Ovary (tissue), 10 donors: ENCODE results near the gene YEATS2. TPM values are rescaled to one million over a fixed set of nuclear protein-coding genes. Genes with fewer than 3 reads are reported as not detected.

Experiments used
- DNase-seq, 5 donors: peaks; one replicate each; pipeline ENCODE4 v3.0.0-alpha.2; 2019 to 2020
- H3K27ac ChIP-seq, 2 donors: fragments of 200-600 bp; one replicate each; pipeline versions ENCODE4 v1.5.1 to v1.8.0; 2019 to 2022
- H3K27me3 ChIP-seq: fragments of 200-600 bp; one replicate; pipeline ENCODE4 v1.8.0; 2022
- H3K36me3 ChIP-seq: fragments of 200-600 bp; sonication (generic); one replicate; pipeline ENCODE4 v1.5.1; 2019
- H3K4me1 ChIP-seq: one replicate; pipeline ENCODE4 v1.8.1; 2013; ENCODE audit warnings: mild to moderate bottlenecking, moderate library complexity; ENCODE audit not compliant: insufficient read depth
- H3K4me3 ChIP-seq: fragments of 200-600 bp; sonication (generic); one replicate; pipeline ENCODE4 v1.5.1; 2017
- H3K9me3 ChIP-seq, 2 donors: fragments of 200-600 bp in 1 of 2; sonication (generic) in 1 of 2; one replicate each; pipeline versions ENCODE4 v1.5.1 to v1.8.1; 2013 to 2019; ENCODE audit warnings: mild to moderate bottlenecking in 1 of 2, moderate library complexity in 1 of 2
- CTCF ChIP-seq, 3 donors: fragments of 450-650 bp in 2 of 3; fragments of 200-600 bp in 1 of 3; IDR thresholded peaks; one replicate each; pipeline versions ENCODE4 v1.5.1 to v1.8.0; 2016 to 2022; ENCODE audit warnings: antibody characterized with exemption in 3 of 3, mild to moderate bottlenecking in 1 of 3
- EP300 ChIP-seq: sonication (generic); formaldehyde crosslinking; IDR thresholded peaks from one replicate; pipeline ENCODE4 v1.6.1; 2017; ENCODE audit warnings: antibody characterized with exemption
- POLR2A ChIP-seq: fragments of 450-650 bp; IDR thresholded peaks from one replicate; pipeline ENCODE4 v1.6.1; 2017; ENCODE audit warnings: antibody characterized with exemption, mild to moderate bottlenecking, moderate library complexity
- WGBS, 3 donors: extraction: QIAGEN DNeasy Blood & Tissue Kit in 1 of 3; methylation state at CpG; one replicate each; pipeline versions ENCODE4 v1.1.5 to v1.1.7; 2013 to 2017; 5-methylcytosine and 5-hydroxymethylcytosine counted together
- intact Hi-C, 4 donors: fragments of 100-400 bp; cut with DNase I; formaldehyde crosslinking; loops; one replicate each; pipeline versions ENCODE4 v1.11.0 to v1.15.1; 2022 to 2023
- long read RNA-seq, 3 donors: library from polyadenylated mRNA in 2 of 3; unstranded in 2 of 3; transcript quantifications; one replicate each; pipeline ENCODE4 v2.0.0 and lab custom pipeline, GENCODE V29; 2021 to 2026
- polyA plus RNA-seq, 2 donors: library from polyadenylated mRNA; stranded (reverse); fragments of 200-250 nt in 1 of 2; fragments of 350-450 nt in 1 of 2; fragmentation: Illumina TruSeq in 1 of 2; extraction: RNeasy Lipid Tissue Mini Kit (QIAGEN cat#74804) in 1 of 2; gene quantifications; one replicate each; pipeline ENCODE4 v1.2.3, GENCODE V29; 2013 to 2014
- total RNA-seq, 7 donors: library from RNA; depleted of rRNA in 2 of 7; stranded (reverse); fragments of >200 nt in 2 of 7; fragmentation: NEBNext Ultra II Directional in 3 of 7; extraction: Animal tissue kit (Norgen Biotek cat#: 25700) in 3 of 7; gene quantifications; one replicate each; pipeline versions ENCODE4 v1.1.0 to v1.2.4, GENCODE V29; 2016 to 2023
- donor health status: DM: no; HTN: no; CAD: no; lungs with moderate emphysema.
- donor health status: DM: no; HTN: no; CAD: no.
- donor health status: Bipolar disorder and iron deficiency.
- donor health status: DM: yes; HTN: yes; CAD: no.
- donor health status: DM: no; HTN: no; CAD: no.
- donor health status: DM: yes; HTN: yes; CAD: no.

The YEATS2 gene
- total RNA-seq, result 10 to 100 TPM; 17.8 to 35.5 (median 27.2) TPM
- polyA plus RNA-seq, result 10 to 100 TPM; 11.3 to 21.9 TPM
- long read RNA-seq, donor 1, full-length matches to known transcripts, result 2 of 24 reads
- long read RNA-seq, donor 1, partial matches to known transcripts, result 12 of 24 reads
- long read RNA-seq, donor 1, other reads (novel, unspliced or antisense), result 10 of 24 reads
- long read RNA-seq, donor 2, full-length matches to known transcripts, result 2 of 16 reads
- long read RNA-seq, donor 2, partial matches to known transcripts, result 14 of 16 reads
- long read RNA-seq, donor 2, other reads (novel, unspliced or antisense), result 0 of 16 reads
- long read RNA-seq, donor 3, full-length matches to known transcripts, result 3 of 26 reads
- long read RNA-seq, donor 3, partial matches to known transcripts, result 9 of 26 reads
- long read RNA-seq, donor 3, other reads (novel, unspliced or antisense), result 14 of 26 reads

- Histone ChIP-seq H3K4me3 (peak within 1 kb of the TSS; percentile 81), H3K27ac (peak within 1 kb of the TSS; percentile 94 to 97), H3K4me1 (peaks cover 9% of the 10 kb centered on the region), H3K9me3 (no peaks in the 10 kb centered on the region), H3K27me3 (no peaks in the 10 kb centered on the region), H3K36me3 (no peaks in the 10 kb centered on the region)
- peak; percentile 58 to 81 (median 71) for DNase-seq
- intact Hi-C loops, result no loop called here
- no peak for TF ChIP-seq EP300
- peak; percentile 56 for TF ChIP-seq POLR2A
- 0 to 1% (median 0%) methylated on average over 60 to 89 of the region's 89 CpGs for WGBS, 3 donors
Observed at GRCh38 chr3:183697610-183698317, at the start of gene YEATS2. Gene YEATS2 (plus strand): TSS chr3:183697797. CDS start chr3:183715163, 17,366 bp downstream.

GRCh38 chr3:183650554-183650953, 47.0 kb upstream of the YEATS2 start:
- Histone ChIP-seq H3K9me3 (peaks cover 7 to 10% of the 10 kb centered on the region in 2 donors), H3K27me3 (no peaks in the 10 kb centered on the region), H3K27ac (no peak overlapping the region), H3K36me3 (peaks cover 2% of the 10 kb centered on the region), H3K4me1 (peaks cover 2% of the 10 kb centered on the region), H3K4me3 (no peak overlapping the region)
- intact Hi-C loops, result no loop called here
- WGBS, 3 donors, result 94 to 97% (median 97%) methylated on average over 4 of the region's 4 CpGs
- DNase-seq, result no peak
- TF ChIP-seq CTCF (IDR thresholded peaks at IDR 0.05) (no peak), POLR2A (no peak), EP300 (no peak)

GRCh38 chr3:183653209-183654064, 44.2 kb upstream of the YEATS2 start:
- Histone ChIP-seq H3K27me3 (no peaks in the 10 kb centered on the region), H3K4me1 (peaks cover 2% of the 10 kb centered on the region), H3K27ac (no peak overlapping the region), H3K4me3 (no peak overlapping the region), H3K36me3 (peaks cover 2% of the 10 kb centered on the region), H3K9me3 (peaks cover 7 to 10% of the 10 kb centered on the region in 2 donors)
- TF ChIP-seq EP300, result no peak
- no peak for TF ChIP-seq POLR2A
- no peak for TF ChIP-seq CTCF (IDR thresholded peaks at IDR 0.05)
- intact Hi-C loops, result no loop called here
- 81 to 97% (median 90%) methylated on average over 6 of the region's 6 CpGs for WGBS, 3 donors
- no peak for DNase-seq

- DNase-seq, result no peak
- H3K4me1 ChIP-seq, result peaks cover 4% of the 10 kb centered on the region
- no peak overlapping the region for H3K27ac ChIP-seq
- 97 to 99% (median 98%) methylated on average over 1 of the region's 1 CpG for WGBS, 3 donors
- no peaks in the 10 kb centered on the region for H3K27me3 ChIP-seq
- peaks cover 7 to 10% of the 10 kb centered on the region in 2 donors for H3K9me3 ChIP-seq
- no peak for TF ChIP-seq CTCF (IDR thresholded peaks at IDR 0.05)
- TF ChIP-seq POLR2A, result no peak
- TF ChIP-seq EP300, result no peak
- intact Hi-C loops, result no loop called here
- H3K4me3 ChIP-seq, result no peak overlapping the region
- H3K36me3 ChIP-seq, result peaks cover 2% of the 10 kb centered on the region
Observed at GRCh38 chr3:183654727-183655126, 42.9 kb upstream of the YEATS2 start.
